B cell (primary cell): ENCODE results near the gene SPIB. TPM values are rescaled to one million over a fixed set of nuclear protein-coding genes. Genes with fewer than 3 reads are reported as not detected.

Source experiments
- ATAC-seq: fragments of 200-7000 bp; cut with Tn5 transposase; one replicate; pipeline ENCODE4 v1.10.0; 2021; ENCODE audit warnings: low read depth, mild to moderate bottlenecking, moderate number of reproducible peaks, moderate library complexity
- CTCF ChIA-PET: fragments of 350-600 bp; sonication (Branson Sonifier 250); formaldehyde crosslinking; loops from one replicate; lab custom pipeline; 2021; ENCODE audit warnings: antibody characterized with exemption, inconsistent platforms; lab: Charles Lee
- POLR2A ChIA-PET: fragments of 350-600 bp; sonication (Branson Sonifier 250); formaldehyde crosslinking; loops from one replicate; lab custom pipeline; 2021; ENCODE audit warnings: antibody characterized with exemption; lab: Charles Lee
- DNase-seq: peaks from one replicate; pipeline ENCODE4 v3.0.0; 2013
- H2AFZ ChIP-seq: 2 replicates; pipeline ENCODE4 v1.6.1; 2012; ENCODE audit warnings: mild to moderate bottlenecking, low read depth, low read length; ENCODE audit not compliant: insufficient read depth, poor library complexity, severe bottlenecking
- H3K27ac ChIP-seq, 2 donors: 1 replicate in 1 of 2; 2 replicates in 1 of 2; pipeline ENCODE4 v1.5.1; 2012 to 2013; ENCODE audit warnings: low read length in 2 of 2, mild to moderate bottlenecking in 2 of 2, moderate library complexity in 1 of 2
- H3K27me3 ChIP-seq, 4 experiments: fragments of 200-600 bp in 1 of 4; sonication (generic) in 1 of 4; replicated peaks in 1 of 4; 1 replicate in 2 of 4; 2 replicates in 2 of 4; pipeline versions ENCODE4 v1.6.1 to v1.7.0; 2013 to 2016; ENCODE audit warnings: low read length in 3 of 4, mild to moderate bottlenecking in 2 of 4, mixed read lengths in 1 of 4, moderate library complexity in 1 of 4; ENCODE audit not compliant: insufficient read depth in 4 of 4, control insufficient read depth in 3 of 4; ENCODE audit errors: control extremely low read depth in 1 of 4
- H3K36me3 ChIP-seq, 2 experiments: replicated peaks in 1 of 2; 1 replicate in 1 of 2; 2 replicates in 1 of 2; pipeline versions ENCODE4 v1.6.1 to v1.7.1; 2013; ENCODE audit warnings: low read length in 1 of 2; ENCODE audit not compliant: insufficient read depth in 2 of 2, control insufficient read depth in 1 of 2; ENCODE audit errors: control extremely low read depth in 1 of 2, extremely low read depth in 1 of 2
- H3K4me1 ChIP-seq, 2 donors: fragments of 200-600 bp in 1 of 2; sonication (generic) in 1 of 2; 1 replicate in 1 of 2; 2 replicates in 1 of 2; pipeline versions ENCODE4 v1.5.1 to v1.6.1; 2013 to 2017; ENCODE audit warnings: low read length in 2 of 2; ENCODE audit not compliant: control insufficient read depth in 2 of 2, insufficient read depth in 2 of 2
- H3K4me2 ChIP-seq: replicated peaks from 2 replicates; pipeline ENCODE3; 2012; ENCODE audit warnings: mild to moderate bottlenecking, low read depth, low read length; ENCODE audit not compliant: poor library complexity, severe bottlenecking
- H3K4me3 ChIP-seq, 5 experiments: fragments of 200-600 bp in 1 of 5; sonication (generic) in 1 of 5; 1 replicate in 3 of 5; 2 replicates in 2 of 5; pipeline versions ENCODE4 v1.5.1 to v1.7.0; 2011 to 2016; ENCODE audit warnings: low read length in 4 of 5, mild to moderate bottlenecking in 4 of 5, low read depth in 2 of 5, control low read depth in 1 of 5, moderate library complexity in 1 of 5; ENCODE audit not compliant: insufficient read depth in 1 of 5; ENCODE audit errors: control extremely low read depth in 1 of 5, extremely low read depth in 1 of 5
- H3K79me2 ChIP-seq: fragments of 200-600 bp; sonication (generic); one replicate; pipeline ENCODE4 v1.6.0; 2016; ENCODE audit warnings: low read length; ENCODE audit not compliant: control insufficient read depth, insufficient read depth
- H3K9ac ChIP-seq: fragments of 200-600 bp; sonication (generic); 2 replicates; pipeline ENCODE4 v1.6.1; 2017; ENCODE audit warnings: mild to moderate bottlenecking, low read length, moderate library complexity
- H3K9me3 ChIP-seq, 3 donors: one replicate each; pipeline versions ENCODE4 v1.6.1 to v1.7.1; 2013; ENCODE audit warnings: low read length in 2 of 3; ENCODE audit not compliant: control insufficient read depth in 2 of 3, insufficient read depth in 1 of 3; ENCODE audit errors: control extremely low read depth in 1 of 3
- H4K20me1 ChIP-seq: 2 replicates; pipeline ENCODE4 v1.6.0; 2012; ENCODE audit warnings: mild to moderate bottlenecking, low read length; ENCODE audit not compliant: insufficient read depth, control insufficient read depth, poor library complexity, severe bottlenecking
- H3K27ac Mint-ChIP-seq: one replicate; pipeline ENCODE4 v1.8.0; 2021; ENCODE audit warnings: mixed read lengths
- H3K27me3 Mint-ChIP-seq: one replicate; pipeline ENCODE4 v1.8.0; 2021; ENCODE audit warnings: mixed read lengths
- H3K4me1 Mint-ChIP-seq: one replicate; pipeline ENCODE4 v1.8.0; 2021; ENCODE audit warnings: mixed read lengths
- H3K4me3 Mint-ChIP-seq: one replicate; pipeline ENCODE4 v1.8.0; 2021; ENCODE audit warnings: mixed read lengths
- H3K9me3 Mint-ChIP-seq: one replicate; pipeline ENCODE4 v1.8.0; 2022; ENCODE audit warnings: mixed read lengths; ENCODE audit not compliant: insufficient read depth
- EZH2 ChIP-seq: IDR thresholded peaks from 2 replicates; pipeline ENCODE4 v1.6.1; 2012; ENCODE audit warnings: borderline replicate concordance, low read depth, mild to moderate bottlenecking, moderate library complexity, low read length; ENCODE audit not compliant: insufficient read depth, poor library complexity, severe bottlenecking
- WGBS: methylation state at CpG from one replicate; pipeline ENCODE4 v1.1.5; 2013; ENCODE audit warnings: missing lambda C conversion rate; ENCODE audit not compliant: insufficient coverage; 5-methylcytosine and 5-hydroxymethylcytosine counted together
- intact Hi-C: fragments of 100-400 bp; cut with micrococcal nuclease; formaldehyde crosslinking; loops from one replicate; pipeline ENCODE4 v1.10.0; 2022
- polyA plus RNA-seq: library from polyadenylated mRNA; depleted of rRNA; stranded (reverse); fragments of >200 nt; gene quantifications from 2 replicates; pipeline ENCODE4 v1.2.3, GENCODE V29; 2012
- total RNA-seq, 2 donors: library from RNA; stranded (reverse); fragments of 120-200 nt in 1 of 2; gene quantifications; 1 replicate in 1 of 2; 2 replicates in 1 of 2; pipeline versions ENCODE4 v1.2.3 to v1.2.4, GENCODE V29; 2013 to 2022
- TF ChIP-seq, protein P1 (sequence below): fragments of 200-600 bp; IDR thresholded peaks from one replicate; pipeline ENCODE4 v1.8.0; 2022; ENCODE audit warnings: antibody characterized with exemption, mild to moderate bottlenecking

SPIB gene
- total and polyA plus RNA-seq, 2 donors (not counting 1 experiment from before 2014, with no cell fraction given), result 183 to 205 TPM

DNA sequence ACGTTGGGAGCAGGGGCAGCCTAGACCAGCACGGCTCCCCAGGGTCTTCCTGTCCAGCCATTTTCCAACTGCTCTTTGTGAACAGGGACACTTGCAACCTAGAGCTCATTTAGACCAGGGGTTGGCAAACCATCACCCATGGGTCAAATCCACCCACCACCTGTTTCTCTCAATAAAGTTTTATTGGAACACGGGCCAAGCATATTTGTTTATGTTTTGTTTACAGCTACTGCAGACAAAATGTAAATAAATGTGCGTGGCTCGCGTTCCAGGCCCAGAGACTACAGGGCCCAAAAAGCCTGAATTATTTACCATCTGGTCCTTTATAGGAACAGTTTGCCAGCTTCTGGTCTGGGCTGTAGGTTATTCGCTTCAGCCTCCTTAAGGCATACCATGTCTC, 44.2 kb downstream of the SPIB start:
- no peak overlapping the region for H3K4me3 ChIP-seq
- H3K4me1 ChIP-seq, result peaks cover 21 to 26% of the 10 kb centered on the region in 2 donors
- POLR2A ChIA-PET, result interaction anchor here (0.6 kb wide), 1 partner anchor 161 kb away, joined by 8 read pairs; no protein-coding TSS in a partner anchor
- H3K27me3 ChIP-seq, result no peaks in the 10 kb centered on the region
- no peaks in the 10 kb centered on the region for H4K20me1 ChIP-seq
- no peaks in the 10 kb centered on the region for H3K36me3 ChIP-seq
- H3K9me3 Mint-ChIP-seq, result no peaks in the 10 kb centered on the region
- no peak overlapping the region for H3K9ac ChIP-seq
- WGBS, result 79% methylated on average over 3 of the region's 7 CpGs
- DNase-seq (no peak), ATAC-seq (no peak)
- no peak overlapping the region for H3K4me2 ChIP-seq
- H3K4me1 Mint-ChIP-seq, result peaks cover 18% of the 10 kb centered on the region
- H3K27ac Mint-ChIP-seq, result no peak overlapping the region
- no peak overlapping the region for H3K27ac ChIP-seq
- no peak overlapping the region for H3K4me3 Mint-ChIP-seq
- CTCF ChIA-PET, result interaction anchor here (1.0 to 4.3 kb wide), 11 partner anchors 11 to 120 kb away, joined by 3 to 131 read pairs (median 8); partner anchors contain the start of genes NAPSA, NR1H2, POLD1 and SPIB
- H3K9me3 ChIP-seq, result no peaks in the 10 kb centered on the region
- intact Hi-C loops, result no loop called here
- no peak for TF ChIP-seq EZH2
- TF ChIP-seq, protein P1, sequence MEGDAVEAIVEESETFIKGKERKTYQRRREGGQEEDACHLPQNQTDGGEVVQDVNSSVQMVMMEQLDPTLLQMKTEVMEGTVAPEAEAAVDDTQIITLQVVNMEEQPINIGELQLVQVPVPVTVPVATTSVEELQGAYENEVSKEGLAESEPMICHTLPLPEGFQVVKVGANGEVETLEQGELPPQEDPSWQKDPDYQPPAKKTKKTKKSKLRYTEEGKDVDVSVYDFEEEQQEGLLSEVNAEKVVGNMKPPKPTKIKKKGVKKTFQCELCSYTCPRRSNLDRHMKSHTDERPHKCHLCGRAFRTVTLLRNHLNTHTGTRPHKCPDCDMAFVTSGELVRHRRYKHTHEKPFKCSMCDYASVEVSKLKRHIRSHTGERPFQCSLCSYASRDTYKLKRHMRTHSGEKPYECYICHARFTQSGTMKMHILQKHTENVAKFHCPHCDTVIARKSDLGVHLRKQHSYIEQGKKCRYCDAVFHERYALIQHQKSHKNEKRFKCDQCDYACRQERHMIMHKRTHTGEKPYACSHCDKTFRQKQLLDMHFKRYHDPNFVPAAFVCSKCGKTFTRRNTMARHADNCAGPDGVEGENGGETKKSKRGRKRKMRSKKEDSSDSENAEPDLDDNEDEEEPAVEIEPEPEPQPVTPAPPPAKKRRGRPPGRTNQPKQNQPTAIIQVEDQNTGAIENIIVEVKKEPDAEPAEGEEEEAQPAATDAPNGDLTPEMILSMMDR, result no peak
- no peaks in the 10 kb centered on the region for H3K27me3 Mint-ChIP-seq
- no peaks in the 10 kb centered on the region for H3K79me2 ChIP-seq
- H2AFZ ChIP-seq, result no peak overlapping the region

DNA sequence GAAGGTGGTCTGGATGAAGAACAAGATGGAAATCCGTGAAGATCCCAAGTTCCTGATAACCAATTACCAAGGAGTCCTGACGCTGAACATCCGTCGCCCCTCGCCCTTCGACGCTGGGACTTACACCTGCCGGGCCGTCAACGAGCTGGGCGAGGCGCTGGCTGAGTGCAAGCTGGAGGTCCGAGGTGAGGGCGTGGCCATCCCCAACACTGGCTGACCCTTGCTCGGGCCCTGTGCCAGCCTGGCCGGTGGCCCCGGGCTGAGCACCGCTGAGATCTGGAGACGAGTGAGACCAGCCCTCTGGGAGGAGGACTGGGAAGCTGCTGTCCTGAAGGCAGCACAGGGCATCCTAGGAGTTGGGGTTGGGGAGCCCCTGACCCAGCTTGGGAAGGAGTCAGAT, 45.6 kb downstream of the SPIB start:
- H3K9me3 ChIP-seq, result no peaks in the 10 kb centered on the region
- no peaks in the 10 kb centered on the region for H3K79me2 ChIP-seq
- 95% methylated on average over 18 of the region's 19 CpGs for WGBS
- POLR2A ChIA-PET, result interaction anchor here (0.7 kb wide), 1 partner anchor 52 kb away, joined by 4 read pairs; no protein-coding TSS in a partner anchor
- no peaks in the 10 kb centered on the region for H4K20me1 ChIP-seq
- TF ChIP-seq EZH2, result no peak
- TF ChIP-seq, protein P1, result no peak
- no peak for DNase-seq
- Mint-ChIP-seq H3K27me3 (peaks cover 3% of the 10 kb centered on the region), H3K9me3 (no peaks in the 10 kb centered on the region), H3K4me1 (peaks cover 17% of the 10 kb centered on the region), H3K27ac (no peak overlapping the region), H3K4me3 (no peak overlapping the region)
- peaks cover 21 to 22% of the 10 kb centered on the region in 2 donors for H3K4me1 ChIP-seq
- H3K4me3 ChIP-seq, result no peak overlapping the region
- no peaks in the 10 kb centered on the region for H3K27me3 ChIP-seq
- no peak overlapping the region for H3K27ac ChIP-seq
- ATAC-seq, result no peak
- no peak overlapping the region for H3K9ac ChIP-seq
- H2AFZ ChIP-seq, result no peak overlapping the region
- no peaks in the 10 kb centered on the region for H3K36me3 ChIP-seq
- intact Hi-C loops, result no loop called here
- no peak overlapping the region for H3K4me2 ChIP-seq
- CTCF ChIA-PET, result interaction anchor here (0.7 to 1.2 kb wide), 2 partner anchors 52 to 107 kb away, joined by 3 to 5 read pairs; no protein-coding TSS in a partner anchor
